Adrenal gland (tissue), 5 donors: ENCODE data around the gene CAB39L.

ENCODE experiments used
- CTCF ChIP-seq, 6 experiments: fragments of 450-650 bp in 4 of 6; fragments of 200-600 bp in 2 of 6; sonication (generic) in 1 of 6; IDR thresholded peaks; 1 replicate in 5 of 6; 2 replicates in 1 of 6; pipeline versions ENCODE4 v1.5.1 to v1.8.0; 2016 to 2021; ENCODE audit warnings: antibody characterized with exemption in 6 of 6, mild to moderate bottlenecking in 2 of 6, moderate library complexity in 1 of 6
- POLR2A ChIP-seq, 2 donors: fragments of 450-650 bp; IDR thresholded peaks; one replicate each; pipeline ENCODE4 v1.6.1; 2017; ENCODE audit warnings: antibody characterized with exemption in 2 of 2, mild to moderate bottlenecking in 2 of 2, moderate library complexity in 1 of 2
- donor health status: DM: no; HTN: no; CAD: no.

- no peak for TF ChIP-seq CTCF (IDR thresholded peaks at IDR 0.05)
- TF ChIP-seq POLR2A (IDR thresholded peaks at IDR 0.05) = no peak
These were observed 39.7 kb downstream of the CAB39L start for GRCh38 chr13:49403996-49404702.
